H1 (cell line): ENCODE measurements around the gene TACC2. TPM values are rescaled to one million over a fixed set of nuclear protein-coding genes. Genes with fewer than 3 reads are reported as not detected.

Experiments used
- CREB1 ChIP-seq: IDR thresholded peaks from 2 replicates; pipeline ENCODE4 v1.6.1; 2012; ENCODE audit warnings: inconsistent platforms
- RAD21 ChIP-seq, 2 experiments: IDR thresholded peaks in 1 of 2; conservative IDR thresholded peaks in 1 of 2; 2 replicates each; pipeline ENCODE4 v1.6.1; 2011; ENCODE audit warnings: low read depth in 2 of 2, low read length in 2 of 2, improper control_type of control experiment in 1 of 2, inconsistent platforms in 1 of 2, mild to moderate bottlenecking in 1 of 2, moderate library complexity in 1 of 2
- RNF2 ChIP-seq: fragments of 200-900, 300-1000 bp; sonication (generic); IDR thresholded peaks from 2 replicates; pipeline ENCODE4 v1.7.1; 2016; ENCODE audit warnings: borderline replicate concordance, low read depth, mild to moderate bottlenecking, antibody characterized with exemption, low read length; ENCODE audit not compliant: poor library complexity, severe bottlenecking; ENCODE audit errors: missing control alignments
- SP1 ChIP-seq: IDR thresholded peaks from 2 replicates; pipeline ENCODE4 v1.6.1; 2011; ENCODE audit warnings: low read depth, low read length
- polyA plus RNA-seq, 7 experiments: library from polyadenylated mRNA; depleted of rRNA in 3 of 7; stranded (reverse) in 5 of 7; unstranded in 2 of 7; fragments of >200 nt in 5 of 7; fragments of 200-250 nt in 2 of 7; gene quantifications; 1 replicate in 5 of 7; 2 replicates in 1 of 7; 4 replicates in 1 of 7; pipeline versions ENCODE4 v1.2.1 to v1.2.3, GENCODE V29; 2011 to 2013; ENCODE audit warnings: missing spikeins in 2 of 7, mixed read lengths in 2 of 7
- total RNA-seq: library from RNA; stranded (reverse); fragmentation: NEBNext Ultra II Directional; extraction: Animal tissue kit (Norgen Biotek cat#: 25700); gene quantifications from 2 replicates; pipeline ENCODE4 v1.2.1, GENCODE V29; 2021
- TF ChIP-seq, protein P1 (sequence below): IDR thresholded peaks from 2 replicates; pipeline ENCODE4 v1.6.1; 2012; ENCODE audit warnings: inconsistent platforms
- TF ChIP-seq, protein P2 (sequence below), 3 experiments: IDR thresholded peaks; 1 replicate in 2 of 3; 2 replicates in 1 of 3; pipeline versions ENCODE4 v1.5.1 to v1.6.1; 2011; ENCODE audit warnings: low read length in 3 of 3, mild to moderate bottlenecking in 3 of 3, inconsistent platforms in 2 of 3, low read depth in 1 of 3, moderate library complexity in 1 of 3; ENCODE audit not compliant: insufficient read depth in 1 of 3; ENCODE audit errors: control extremely low read depth in 1 of 3

The TACC2 gene
- total and polyA plus RNA-seq, 2 of the 8 experiments (the other 6 are each of a cell fraction or from before 2014, with no cell fraction given): 21.2 to 46.6 TPM

DNA sequence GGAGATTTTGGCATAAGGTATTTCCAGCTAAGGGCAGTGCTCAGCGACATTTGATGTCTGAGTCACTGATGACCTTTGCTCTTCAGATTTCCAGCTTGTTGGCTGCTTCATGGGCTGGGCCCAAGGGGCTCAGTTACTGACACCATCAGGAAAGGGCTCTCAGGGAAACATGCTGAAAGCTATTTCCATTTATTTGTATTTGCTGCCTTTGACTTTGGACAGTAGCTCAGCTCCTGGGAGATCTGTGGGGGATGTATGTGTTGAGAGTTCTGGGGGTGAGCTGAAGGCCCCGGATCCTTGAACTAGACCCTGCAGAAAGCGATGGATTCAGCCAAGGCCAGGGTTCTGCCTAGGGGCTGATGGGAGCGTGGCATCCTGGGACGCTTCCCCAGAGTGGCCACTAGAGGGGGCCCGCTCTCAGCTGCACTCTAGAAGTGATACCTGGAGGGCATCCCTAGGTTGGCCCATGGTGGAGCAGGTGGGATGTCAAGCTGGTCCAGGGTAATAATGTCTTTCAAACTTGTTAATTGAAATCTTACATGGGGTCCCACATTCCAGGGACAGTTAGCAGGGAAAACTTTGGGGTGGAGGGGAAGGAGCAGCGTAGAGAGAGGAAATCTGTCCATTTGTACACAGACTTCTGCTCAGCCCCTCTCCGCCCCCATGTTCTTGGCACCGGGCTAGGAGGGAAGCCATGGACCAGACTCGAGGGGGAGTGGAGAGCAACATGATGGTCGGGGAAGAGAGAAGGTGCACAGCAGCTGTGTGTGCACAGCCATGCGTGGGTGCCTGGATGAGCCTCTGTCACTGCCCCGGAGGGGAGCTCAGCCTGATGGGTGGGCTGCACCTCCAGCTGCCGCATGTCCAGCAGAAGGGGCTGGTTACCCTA, 279.1 kb downstream of the TACC2 start (continued):
- no peak for TF ChIP-seq SP1
- TF ChIP-seq CREB1: no peak
- TF ChIP-seq, protein P1, sequence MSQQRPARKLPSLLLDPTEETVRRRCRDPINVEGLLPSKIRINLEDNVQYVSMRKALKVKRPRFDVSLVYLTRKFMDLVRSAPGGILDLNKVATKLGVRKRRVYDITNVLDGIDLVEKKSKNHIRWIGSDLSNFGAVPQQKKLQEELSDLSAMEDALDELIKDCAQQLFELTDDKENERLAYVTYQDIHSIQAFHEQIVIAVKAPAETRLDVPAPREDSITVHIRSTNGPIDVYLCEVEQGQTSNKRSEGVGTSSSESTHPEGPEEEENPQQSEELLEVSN: no peak
- TF ChIP-seq, protein P2, sequence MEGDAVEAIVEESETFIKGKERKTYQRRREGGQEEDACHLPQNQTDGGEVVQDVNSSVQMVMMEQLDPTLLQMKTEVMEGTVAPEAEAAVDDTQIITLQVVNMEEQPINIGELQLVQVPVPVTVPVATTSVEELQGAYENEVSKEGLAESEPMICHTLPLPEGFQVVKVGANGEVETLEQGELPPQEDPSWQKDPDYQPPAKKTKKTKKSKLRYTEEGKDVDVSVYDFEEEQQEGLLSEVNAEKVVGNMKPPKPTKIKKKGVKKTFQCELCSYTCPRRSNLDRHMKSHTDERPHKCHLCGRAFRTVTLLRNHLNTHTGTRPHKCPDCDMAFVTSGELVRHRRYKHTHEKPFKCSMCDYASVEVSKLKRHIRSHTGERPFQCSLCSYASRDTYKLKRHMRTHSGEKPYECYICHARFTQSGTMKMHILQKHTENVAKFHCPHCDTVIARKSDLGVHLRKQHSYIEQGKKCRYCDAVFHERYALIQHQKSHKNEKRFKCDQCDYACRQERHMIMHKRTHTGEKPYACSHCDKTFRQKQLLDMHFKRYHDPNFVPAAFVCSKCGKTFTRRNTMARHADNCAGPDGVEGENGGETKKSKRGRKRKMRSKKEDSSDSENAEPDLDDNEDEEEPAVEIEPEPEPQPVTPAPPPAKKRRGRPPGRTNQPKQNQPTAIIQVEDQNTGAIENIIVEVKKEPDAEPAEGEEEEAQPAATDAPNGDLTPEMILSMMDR (IDR thresholded peaks at IDR 0.05; ENCODE audit: control extremely low read depth in 1 of 3, insufficient read depth in 1 of 3, low read depth in 1 of 3, low read length in 3 of 3): peak; percentile 88 to 95 (median 94)
- peak; percentile 63 to 76 for TF ChIP-seq RAD21 (IDR thresholded peaks at IDR 0.05 in 1 of 2, conservative IDR thresholded peaks at IDR 0.05 in 1 of 2; ENCODE audit: low read depth in 2 of 2, low read length in 2 of 2)
- no peak for TF ChIP-seq RNF2
